Ishikawa (cell line): ENCODE data around the gene RESP18.

Experiments
- CEBPB ChIP-seq: IDR thresholded peaks from 2 replicates; pipeline ENCODE4 v1.6.1; 2012
- CREB1 ChIP-seq: IDR thresholded peaks from 2 replicates; pipeline ENCODE4 v1.6.1; 2012; ENCODE audit warnings: low read depth
- EGR1 ChIP-seq: IDR thresholded peaks from 2 replicates; pipeline ENCODE4 v1.6.1; 2012
- EP300 ChIP-seq: IDR thresholded peaks from 2 replicates; pipeline ENCODE4 v1.6.1; 2012; ENCODE audit warnings: borderline replicate concordance
- FOXM1 ChIP-seq: IDR thresholded peaks from 2 replicates; pipeline ENCODE4 v1.6.1; 2012; ENCODE audit warnings: low read depth, borderline replicate concordance
- NFIC ChIP-seq: IDR thresholded peaks from 2 replicates; pipeline ENCODE4 v1.6.1; 2012
- RAD21 ChIP-seq: IDR thresholded peaks from 2 replicates; pipeline ENCODE4 v1.6.1; 2012; ENCODE audit warnings: low read depth
- TAF1 ChIP-seq: IDR thresholded peaks from 2 replicates; pipeline ENCODE4 v1.6.1; 2012; ENCODE audit warnings: low read depth, mild to moderate bottlenecking
- TCF12 ChIP-seq: IDR thresholded peaks from 2 replicates; pipeline ENCODE4 v1.6.1; 2012; ENCODE audit warnings: low read depth
- TEAD4 ChIP-seq: IDR thresholded peaks from 2 replicates; pipeline ENCODE4 v1.6.1; 2012
- YY1 ChIP-seq: IDR thresholded peaks from 2 replicates; pipeline ENCODE4 v1.6.1; 2012; ENCODE audit warnings: low read depth
- ZBTB7A ChIP-seq: IDR thresholded peaks from 2 replicates; pipeline ENCODE4 v1.6.1; 2012; ENCODE audit warnings: low read depth
- TF ChIP-seq, protein P1 (sequence below): IDR thresholded peaks from 2 replicates; pipeline ENCODE4 v1.6.1; 2012; ENCODE audit warnings: low read depth, mild to moderate bottlenecking
- TF ChIP-seq, protein P2 (sequence below): IDR thresholded peaks from 2 replicates; pipeline ENCODE4 v1.6.1; 2012
- TF ChIP-seq, protein P3 (sequence below): IDR thresholded peaks from 2 replicates; pipeline ENCODE4 v1.6.1; 2012

Gene RESP18

DNA sequence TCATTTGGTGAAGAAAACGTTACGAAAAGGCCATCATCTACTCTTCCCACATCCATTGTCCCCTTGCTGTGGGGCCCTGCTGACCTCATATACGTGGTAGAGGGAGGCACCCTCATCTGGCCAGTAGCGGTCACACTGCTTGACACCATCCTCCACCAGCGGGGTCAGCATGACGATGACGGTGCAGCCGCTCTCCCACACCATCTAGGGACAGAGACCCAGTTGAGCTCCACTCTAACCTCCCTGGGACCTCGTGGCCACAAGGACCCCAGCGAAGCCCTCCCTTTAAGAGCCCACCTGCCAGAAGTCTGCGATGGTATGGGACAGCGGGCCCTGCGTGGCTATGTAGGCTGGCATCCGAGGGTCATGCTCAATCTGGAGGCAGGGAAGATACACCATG lies 36.4 kb downstream of the RESP18 start:
- no peak for TF ChIP-seq FOXM1
- TF ChIP-seq, protein P1, sequence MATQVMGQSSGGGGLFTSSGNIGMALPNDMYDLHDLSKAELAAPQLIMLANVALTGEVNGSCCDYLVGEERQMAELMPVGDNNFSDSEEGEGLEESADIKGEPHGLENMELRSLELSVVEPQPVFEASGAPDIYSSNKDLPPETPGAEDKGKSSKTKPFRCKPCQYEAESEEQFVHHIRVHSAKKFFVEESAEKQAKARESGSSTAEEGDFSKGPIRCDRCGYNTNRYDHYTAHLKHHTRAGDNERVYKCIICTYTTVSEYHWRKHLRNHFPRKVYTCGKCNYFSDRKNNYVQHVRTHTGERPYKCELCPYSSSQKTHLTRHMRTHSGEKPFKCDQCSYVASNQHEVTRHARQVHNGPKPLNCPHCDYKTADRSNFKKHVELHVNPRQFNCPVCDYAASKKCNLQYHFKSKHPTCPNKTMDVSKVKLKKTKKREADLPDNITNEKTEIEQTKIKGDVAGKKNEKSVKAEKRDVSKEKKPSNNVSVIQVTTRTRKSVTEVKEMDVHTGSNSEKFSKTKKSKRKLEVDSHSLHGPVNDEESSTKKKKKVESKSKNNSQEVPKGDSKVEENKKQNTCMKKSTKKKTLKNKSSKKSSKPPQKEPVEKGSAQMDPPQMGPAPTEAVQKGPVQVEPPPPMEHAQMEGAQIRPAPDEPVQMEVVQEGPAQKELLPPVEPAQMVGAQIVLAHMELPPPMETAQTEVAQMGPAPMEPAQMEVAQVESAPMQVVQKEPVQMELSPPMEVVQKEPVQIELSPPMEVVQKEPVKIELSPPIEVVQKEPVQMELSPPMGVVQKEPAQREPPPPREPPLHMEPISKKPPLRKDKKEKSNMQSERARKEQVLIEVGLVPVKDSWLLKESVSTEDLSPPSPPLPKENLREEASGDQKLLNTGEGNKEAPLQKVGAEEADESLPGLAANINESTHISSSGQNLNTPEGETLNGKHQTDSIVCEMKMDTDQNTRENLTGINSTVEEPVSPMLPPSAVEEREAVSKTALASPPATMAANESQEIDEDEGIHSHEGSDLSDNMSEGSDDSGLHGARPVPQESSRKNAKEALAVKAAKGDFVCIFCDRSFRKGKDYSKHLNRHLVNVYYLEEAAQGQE = no peak
- no peak for TF ChIP-seq RAD21
- no peak for TF ChIP-seq ZBTB7A
- no peak for TF ChIP-seq YY1
- no peak for TF ChIP-seq NFIC

DNA sequence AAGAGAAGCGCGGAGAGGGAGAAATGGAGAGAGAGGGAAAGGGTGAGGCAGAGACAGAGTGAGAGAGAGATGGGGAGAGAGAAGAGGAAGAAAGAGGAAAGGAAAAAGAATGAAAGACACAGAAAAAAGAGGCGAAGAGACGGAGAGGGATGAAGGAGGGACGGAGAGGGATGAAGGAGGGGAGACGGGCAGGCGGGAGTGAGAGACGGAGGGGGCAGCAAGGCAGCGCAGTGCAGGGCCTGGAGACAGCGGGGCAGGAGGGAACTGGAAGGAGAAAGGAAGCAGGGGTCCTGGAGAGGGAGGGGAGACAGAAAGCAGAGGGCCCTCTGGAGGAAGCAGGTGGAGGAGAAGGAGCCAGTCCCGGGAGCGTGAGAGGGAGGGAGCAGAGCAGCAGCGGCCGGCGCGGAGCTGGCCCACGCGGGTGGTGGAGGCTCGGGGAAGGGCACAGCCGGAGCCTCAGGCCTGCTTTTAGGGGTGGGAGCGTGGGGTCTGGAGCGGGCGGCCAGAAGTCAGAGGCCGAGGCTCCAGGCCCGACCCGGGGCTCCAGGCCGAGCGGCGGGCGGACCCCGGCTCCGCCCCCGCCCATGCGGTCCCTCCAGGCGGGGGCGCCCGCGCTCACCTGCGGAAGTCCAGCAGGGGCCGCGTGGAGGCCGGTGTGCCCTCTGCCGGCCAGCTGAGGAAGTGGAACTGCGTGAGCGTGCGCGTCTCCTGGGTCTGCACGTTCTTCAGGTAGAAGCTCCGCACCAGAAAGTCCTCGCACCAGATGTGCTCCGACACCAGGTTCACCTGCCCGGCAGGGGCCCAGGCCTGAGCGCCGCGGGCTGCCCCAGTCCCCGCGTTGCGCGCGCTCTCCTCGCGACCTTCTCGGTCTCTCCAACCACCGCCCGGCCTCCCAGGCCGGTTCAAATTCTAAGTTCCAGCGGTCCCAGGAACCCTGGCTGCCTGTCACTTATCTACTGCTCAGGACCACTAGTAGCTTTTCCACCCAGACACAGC lies 37.9 kb downstream of the RESP18 start:
- TF ChIP-seq TCF12 (no peak), RAD21 (peak; percentile 78), ZBTB7A (peak; percentile 93), NFIC (no peak), FOXM1 (no peak), CREB1 (no peak), TEAD4 (peak; percentile 13; the same call in 1 of the 2 replicates), CEBPB (no peak), YY1 (0 out of 2 replicates have a peak, but pooled peaks have one; percentile 22), TAF1 (0 out of 2 replicates have a peak, but pooled peaks have one; percentile 30), EGR1 (peak; percentile 78; the same call in 1 of the 2 replicates), EP300 (no peak)
- TF ChIP-seq, protein P1 = no peak
- TF ChIP-seq, protein P2, sequence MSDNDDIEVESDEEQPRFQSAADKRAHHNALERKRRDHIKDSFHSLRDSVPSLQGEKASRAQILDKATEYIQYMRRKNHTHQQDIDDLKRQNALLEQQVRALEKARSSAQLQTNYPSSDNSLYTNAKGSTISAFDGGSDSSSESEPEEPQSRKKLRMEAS = peak; percentile 96
- TF ChIP-seq, protein P3, sequence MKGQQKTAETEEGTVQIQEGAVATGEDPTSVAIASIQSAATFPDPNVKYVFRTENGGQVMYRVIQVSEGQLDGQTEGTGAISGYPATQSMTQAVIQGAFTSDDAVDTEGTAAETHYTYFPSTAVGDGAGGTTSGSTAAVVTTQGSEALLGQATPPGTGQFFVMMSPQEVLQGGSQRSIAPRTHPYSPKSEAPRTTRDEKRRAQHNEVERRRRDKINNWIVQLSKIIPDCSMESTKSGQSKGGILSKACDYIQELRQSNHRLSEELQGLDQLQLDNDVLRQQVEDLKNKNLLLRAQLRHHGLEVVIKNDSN = peak; percentile 20; the same call in 1 of the 2 replicates

DNA sequence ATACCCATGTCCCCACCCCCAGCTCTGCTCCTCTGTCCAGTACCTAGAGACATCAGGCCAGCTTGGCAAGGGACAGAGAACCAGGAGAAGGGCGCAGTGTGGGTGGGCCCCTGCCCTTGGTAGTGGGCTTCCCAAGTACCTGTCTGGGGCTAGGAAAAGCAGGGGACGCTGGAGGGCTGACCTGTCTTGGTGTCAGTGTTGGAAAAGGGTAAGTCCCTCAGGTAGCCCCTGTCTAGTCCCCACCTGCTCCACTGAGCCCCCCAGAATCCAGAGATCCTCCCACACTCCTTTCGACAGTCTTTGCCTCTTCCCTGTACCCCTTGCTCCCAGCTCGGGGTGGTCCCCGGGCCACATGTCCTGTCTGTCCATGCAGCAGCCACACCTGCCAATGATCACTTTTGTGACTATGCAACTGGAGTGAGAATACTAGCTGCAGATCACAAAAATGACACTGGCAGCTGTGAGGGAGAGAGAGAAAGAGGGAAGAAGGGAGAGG lies 38.8 kb downstream of the RESP18 start:
- TF ChIP-seq YY1 = no peak
- no peak for TF ChIP-seq TCF12
- no peak for TF ChIP-seq TEAD4
- TF ChIP-seq FOXM1 = no peak
- no peak for TF ChIP-seq CREB1
- no peak for TF ChIP-seq ZBTB7A
- no peak for TF ChIP-seq EGR1
- TF ChIP-seq RAD21 = no peak
- TF ChIP-seq EP300 = no peak
- TF ChIP-seq CEBPB = no peak
- no peak for TF ChIP-seq NFIC

DNA sequence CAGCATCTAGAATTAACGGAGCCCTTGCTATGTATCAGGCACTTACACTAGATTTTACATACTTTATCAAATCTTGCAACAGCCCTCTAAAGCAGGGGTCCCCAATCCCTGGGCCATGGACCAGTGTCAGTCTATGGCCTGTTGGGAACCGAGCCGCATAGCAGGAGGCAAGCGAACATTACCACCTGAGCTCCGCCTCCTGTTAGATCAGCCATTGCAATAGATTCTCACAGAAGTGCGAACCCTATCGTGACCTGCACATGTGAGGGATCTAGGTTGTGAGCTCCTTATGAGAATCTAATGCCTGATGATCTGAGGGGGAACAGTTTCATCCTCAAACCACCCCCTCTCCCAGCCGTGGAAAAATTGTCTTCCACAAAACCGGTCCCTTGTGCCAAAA lies 39.9 kb downstream of the RESP18 start:
- TF ChIP-seq TEAD4 = no peak
- no peak for TF ChIP-seq RAD21
- TF ChIP-seq, protein P3 = no peak
- no peak for TF ChIP-seq CEBPB
- TF ChIP-seq, protein P2 = no peak
- no peak for TF ChIP-seq CREB1
- no peak for TF ChIP-seq TAF1
- no peak for TF ChIP-seq YY1
- TF ChIP-seq FOXM1 = no peak
- no peak for TF ChIP-seq ZBTB7A
- no peak for TF ChIP-seq NFIC
- TF ChIP-seq, protein P1 = no peak
- no peak for TF ChIP-seq EGR1
- TF ChIP-seq EP300 = no peak
- no peak for TF ChIP-seq TCF12
